ENCODE results near the gene TBL1XR1. TPM values are rescaled to one million over a fixed set of nuclear protein-coding genes. Genes with fewer than 3 reads are reported as not detected.

The TBL1XR1 gene
- total RNA-seq, 1 experiment from 2014 or later = 175 TPM

DNA sequence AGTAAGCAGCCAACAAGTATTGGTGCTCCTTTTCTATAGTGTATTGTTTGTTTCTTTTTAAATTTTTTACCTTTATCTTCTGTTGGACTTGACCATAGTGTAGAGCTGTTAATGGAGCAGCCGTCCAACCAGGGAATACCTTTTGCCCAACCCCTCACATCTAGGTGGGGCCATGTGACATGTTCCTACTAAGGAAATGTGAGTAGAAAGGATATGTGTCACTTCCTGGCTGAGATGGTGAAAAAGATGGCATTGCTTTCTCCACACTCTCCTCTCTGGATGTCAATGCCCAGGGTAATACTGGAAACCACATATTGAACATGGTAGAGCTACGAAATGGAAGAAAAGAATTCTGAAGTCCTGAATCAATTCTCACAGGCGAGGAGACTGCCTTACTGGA, 218.8 kb downstream of the TBL1XR1 start:
- Histone ChIP-seq H3K9me3 (ENCODE audit: control insufficient read depth, low read depth, low read length) (no peaks in the 10 kb centered on the region), H3K79me1 (ENCODE audit: insufficient read depth, low read depth, low read length, poor library complexity, severe bottlenecking) (no peaks in the 10 kb centered on the region), H2BK120ac (ENCODE audit: low read depth, low read length, poor library complexity, severe bottlenecking) (no peak overlapping the region), H4K5ac (ENCODE audit: insufficient read length, low read depth, low read length) (no peak overlapping the region), H3K4me2 (ENCODE audit: insufficient read depth, insufficient read length, low read length) (no peak overlapping the region), H3K23me2 (ENCODE audit: insufficient read length, low read depth, low read length, poor library complexity, severe bottlenecking) (no peaks in the 10 kb centered on the region), H2BK5ac (ENCODE audit: insufficient read length, low read length) (no peak overlapping the region), H3T11ph (ENCODE audit: low read length) (no peak overlapping the region), H3K27ac (ENCODE audit: insufficient read length, low read depth, low read length) (no peak overlapping the region), H2AFZ (ENCODE audit: low read length) (no peak overlapping the region), H4K91ac (ENCODE audit: insufficient read length, low read depth, low read length) (no peak overlapping the region), H2BK20ac (ENCODE audit: low read depth, low read length, poor library complexity, severe bottlenecking) (no peak overlapping the region), H3K79me2 (ENCODE audit: insufficient read depth, low read length) (no peaks in the 10 kb centered on the region), H2BK15ac (ENCODE audit: low read depth, low read length) (no peak overlapping the region), H3K23ac (ENCODE audit: insufficient read length, low read depth, low read length) (no peak overlapping the region), H4K20me1 (ENCODE audit: control insufficient read depth, insufficient read depth, insufficient read length) (no peaks in the 10 kb centered on the region), H3K4ac (ENCODE audit: low read depth, low read length) (no peak overlapping the region), H3K4me1 (ENCODE audit: insufficient read depth, low read length) (no peaks in the 10 kb centered on the region), H3K14ac (ENCODE audit: insufficient read depth, low read length) (no peak overlapping the region), H3K18ac (ENCODE audit: insufficient read length, low read depth, low read length) (no peak overlapping the region), H4K8ac (replicated peaks; ENCODE audit: insufficient read length, low read depth, low read length) (no peak overlapping the region), H2AK5ac (ENCODE audit: insufficient read length, low read length) (no peak overlapping the region), H3K27me3 (ENCODE audit: insufficient read depth, low read length) (no peaks in the 10 kb centered on the region), H3K56ac (ENCODE audit: insufficient read length, low read depth, low read length) (no peak overlapping the region), H2BK12ac (ENCODE audit: insufficient read length, low read depth, low read length) (no peak overlapping the region), H3K9ac (ENCODE audit: extremely low read depth, insufficient read length, low read length) (no peak overlapping the region)
- WGBS (ENCODE audit: extremely low coverage, insufficient read length, low lambda C conversion rate) = no CpG with 5 or more reads among the region's 3 CpGs
- no peaks in the 10 kb centered on the region for H3K27me3 Mint-ChIP-seq (ENCODE audit: low read depth)
- peaks cover 0 to 7% (median 2%) of the 10 kb centered on the region in 3 experiments; a peak in 2 of 7 replicates for H3K36me3 Mint-ChIP-seq (ENCODE audit: insufficient read depth in 1 of 3, low read depth in 3 of 3)
- TF ChIP-seq CTCF (conservative IDR thresholded peaks at IDR 0.05) = no peak
- no peak for DNase-seq
- H3K9me3 Mint-ChIP-seq = peaks cover 6 to 7% of the 10 kb centered on the region in 2 experiments; a peak in 4 of 5 replicates
- no peak overlapping the region for H3K4me3 Mint-ChIP-seq
- no peaks in the 10 kb centered on the region; a peak in 1 of 4 replicates for H3K4me1 Mint-ChIP-seq
- H3K27ac Mint-ChIP-seq = no peak overlapping the region

All from H9 (cell line).